GM12872 (cell line): ENCODE results near the gene GBGT1.

Experiments
- CTCF ChIP-seq: IDR thresholded peaks from 3 replicates; pipeline ENCODE4 v1.5.1; 2011; ENCODE audit warnings: low read depth, mild to moderate bottlenecking, low read length, moderate library complexity; ENCODE audit not compliant: insufficient read depth

Gene GBGT1

GRCh38 chr9:133199648-133200321 lies 36.1 kb upstream of the GBGT1 start:
- TF ChIP-seq CTCF: no peak

- TF ChIP-seq CTCF: no peak
Measured at GRCh38 chr9:133195029-133195428, 31.3 kb upstream of the GBGT1 start.

- no peak for TF ChIP-seq CTCF
Measured at GRCh38 chr9:133194597-133194996, 30.9 kb upstream of the GBGT1 start.

- TF ChIP-seq CTCF: no peak
Measured at GRCh38 chr9:133191989-133192388, 28.3 kb upstream of the GBGT1 start.

GRCh38 chr9:133189826-133190225 lies 26.1 kb upstream of the GBGT1 start:
- TF ChIP-seq CTCF: no peak

- TF ChIP-seq CTCF: no peak
Measured at GRCh38 chr9:133188843-133189180, 25.1 kb upstream of the GBGT1 start.

GRCh38 chr9:133188006-133188842 lies 24.5 kb upstream of the GBGT1 start:
- peak; percentile 48; the same call in 2 of the 3 replicates for TF ChIP-seq CTCF
